Endothelial cell of umbilical vein (primary cell): Measurements from ENCODE around the gene ZSCAN12. TPM values are rescaled to one million over a fixed set of nuclear protein-coding genes. Genes with fewer than 3 reads are reported as not detected.

Experiments
- BruUV-seq: library from RNA; stranded (reverse); fragments of 400-500 nt; replicated peaks from 2 replicates; lab custom pipeline; 2021; lab: Mats Ljungman, UMichigan
- CTCF ChIA-PET: fragments of 300-600, 350-600 bp; sonication (Branson Sonifier 250); formaldehyde crosslinking; loops from one replicate; lab custom pipeline; 2021; ENCODE audit warnings: antibody characterized with exemption, inconsistent platforms; lab: Charles Lee
- POLR2A ChIA-PET: fragments of 300-600, 350-600 bp; sonication (Branson Sonifier 250); formaldehyde crosslinking; loops from one replicate; lab custom pipeline; 2021; ENCODE audit warnings: antibody characterized with exemption, inconsistent platforms; lab: Charles Lee
- DNase-seq: peaks from one replicate; pipeline ENCODE4 v3.0.0-alpha.2; 2011; ENCODE audit warnings: low read depth, low spot score
- FAIRE-seq: peaks from 2 replicates; lab custom pipeline; 2011; peaks lifted over from hg19 to GRCh38; lab: Jason Lieb, UNC
- H2AFZ ChIP-seq: 2 replicates; pipeline ENCODE4 v1.6.0; 2012; ENCODE audit warnings: low read depth, low read length, control low read depth, inconsistent platforms
- H3K27ac ChIP-seq: 2 replicates; pipeline ENCODE4 v1.5.1; 2011; ENCODE audit warnings: low read depth, mild to moderate bottlenecking, control low read depth, low read length, moderate library complexity; ENCODE audit not compliant: insufficient read depth
- H3K27me3 ChIP-seq, 2 experiments: 2 replicates each; pipeline versions ENCODE4 v1.6.0 to v1.6.1; 2011; ENCODE audit warnings: low read length in 2 of 2, mixed read lengths in 1 of 2; ENCODE audit not compliant: control insufficient read depth in 2 of 2, insufficient read depth in 2 of 2
- H3K36me3 ChIP-seq, 2 experiments: 2 replicates in 1 of 2; 3 replicates in 1 of 2; pipeline ENCODE4 v1.5.1; 2011; ENCODE audit warnings: low read length in 2 of 2, mild to moderate bottlenecking in 1 of 2, moderate library complexity in 1 of 2; ENCODE audit not compliant: control insufficient read depth in 2 of 2, insufficient read depth in 2 of 2; ENCODE audit errors: extremely low read depth in 1 of 2
- H3K4me1 ChIP-seq: 3 replicates; pipeline ENCODE4 v1.5.1; 2011; ENCODE audit warnings: mild to moderate bottlenecking, low read length; ENCODE audit not compliant: control insufficient read depth, insufficient read depth; ENCODE audit errors: extremely low read depth
- H3K4me2 ChIP-seq: 2 replicates; pipeline ENCODE4 v1.6.1; 2011; ENCODE audit warnings: low read length, control low read depth, mixed read lengths; ENCODE audit not compliant: insufficient read depth
- H3K4me3 ChIP-seq, 3 experiments: fragments of 200-600 bp in 1 of 3; sonication (generic), shearing (Covaris generic) in 1 of 3; replicated peaks in 1 of 3; 2 replicates each; pipeline ENCODE4 v1.5.1; 2011 to 2016; ENCODE audit warnings: control low read depth in 3 of 3, low read length in 3 of 3, mild to moderate bottlenecking in 2 of 3, inconsistent platforms in 1 of 3, low read depth in 1 of 3, moderate library complexity in 1 of 3; ENCODE audit not compliant: insufficient read depth in 1 of 3
- H3K79me2 ChIP-seq: 2 replicates; pipeline ENCODE4 v1.6.0; 2012; ENCODE audit warnings: low read length, inconsistent platforms; ENCODE audit not compliant: control insufficient read depth, insufficient read depth
- H3K9ac ChIP-seq: replicated peaks from 2 replicates; pipeline ENCODE3; 2011; ENCODE audit warnings: low read length, control low read depth; ENCODE audit not compliant: insufficient read depth; ENCODE audit errors: extremely low read depth
- H3K9me1 ChIP-seq: replicated peaks from 3 replicates; pipeline ENCODE4 v1.6.0; 2011; ENCODE audit warnings: mild to moderate bottlenecking, low read length; ENCODE audit not compliant: control insufficient read depth, insufficient read depth; ENCODE audit errors: extremely low read depth
- H3K9me3 ChIP-seq: replicated peaks from 2 replicates; pipeline ENCODE4 v1.5.1; 2012; ENCODE audit warnings: low read length, inconsistent platforms; ENCODE audit not compliant: control insufficient read depth, insufficient read depth
- H4K20me1 ChIP-seq: replicated peaks from 2 replicates; pipeline ENCODE3; 2011; ENCODE audit warnings: mild to moderate bottlenecking, low read length; ENCODE audit not compliant: control insufficient read depth, insufficient read depth; ENCODE audit errors: extremely low read depth
- CTCF ChIP-seq, 2 donors: IDR thresholded peaks; 1 replicate in 1 of 2; 2 replicates in 1 of 2; pipeline ENCODE4 v1.5.1; 2011; ENCODE audit warnings: low read length in 2 of 2, mild to moderate bottlenecking in 2 of 2, moderate library complexity in 2 of 2, control low read depth in 1 of 2, inconsistent platforms in 1 of 2, low read depth in 1 of 2; ENCODE audit not compliant: insufficient read depth in 1 of 2; ENCODE audit errors: extremely low read depth in 1 of 2
- EZH2 ChIP-seq: IDR thresholded peaks from 2 replicates; pipeline ENCODE4 v1.6.1; 2012; ENCODE audit warnings: borderline replicate concordance, low read depth, mild to moderate bottlenecking, moderate library complexity, low read length, inconsistent platforms; ENCODE audit not compliant: severe bottlenecking
- FOS ChIP-seq: IDR thresholded peaks from 2 replicates; pipeline ENCODE4 v1.6.1; 2011; ENCODE audit warnings: mild to moderate bottlenecking, low read length, moderate library complexity, borderline replicate concordance; ENCODE audit not compliant: insufficient read depth
- GATA2 ChIP-seq: IDR thresholded peaks from 2 replicates; pipeline ENCODE4 v1.7.0; 2011; ENCODE audit warnings: low read depth, mild to moderate bottlenecking, moderate library complexity, mixed read lengths, low read length; ENCODE audit not compliant: insufficient read length, insufficient read depth
- JUN ChIP-seq: IDR thresholded peaks from 2 replicates; pipeline ENCODE4 v1.6.1; 2011; ENCODE audit warnings: borderline replicate concordance, low read depth; ENCODE audit not compliant: insufficient read length, insufficient read depth
- MYC ChIP-seq: IDR thresholded peaks from one replicate; pipeline ENCODE4 v1.6.1; 2011; ENCODE audit warnings: mild to moderate bottlenecking, low read depth, low read length
- POLR2A ChIP-seq: IDR thresholded peaks from 2 replicates; pipeline ENCODE4 v1.6.1; 2012; ENCODE audit warnings: low read depth, mild to moderate bottlenecking, control low read depth, low read length
- POLR2AphosphoS5 ChIP-seq: IDR thresholded peaks from 2 replicates; pipeline ENCODE4 v1.6.1; 2012; ENCODE audit warnings: low read depth, mild to moderate bottlenecking, control low read depth, low read length, moderate library complexity; ENCODE audit not compliant: insufficient read depth
- dilution Hi-C: fragments of 300-500 bp; cut with MboI; formaldehyde crosslinking; loops from one replicate; pipeline ENCODE4 v1.15.0; 2019; ENCODE audit warnings: low sequenced_read_pairs; ENCODE audit not compliant: extremely low pct_ligation_motif_present
- intact Hi-C: fragments of 100-400 bp; cut with micrococcal nuclease; formaldehyde crosslinking; loops from one replicate; pipeline ENCODE4 v1.10.0; 2022
- polyA plus RNA-seq, 4 experiments: library from polyadenylated mRNA; depleted of rRNA in 3 of 4; stranded (reverse) in 3 of 4; unstranded in 1 of 4; fragments of >200 nt; gene quantifications; 2 replicates each; pipeline versions ENCODE4 v1.2.1 to v1.2.3, GENCODE V29; 2011 to 2012; ENCODE audit warnings: missing spikeins in 1 of 4
- total RNA-seq: library from RNA; stranded (reverse); gene quantifications from 2 replicates; pipeline ENCODE4 v1.2.3, GENCODE V29; 2021
- TF ChIP-seq, protein P1 (sequence below): IDR thresholded peaks from 2 replicates; pipeline ENCODE4 v1.6.1; 2011; ENCODE audit not compliant: insufficient read depth, insufficient read length

Gene ZSCAN12
- total and polyA plus RNA-seq, 2 donors (not counting 3 experiments of a cell fraction or from before 2014, with no cell fraction given) = 1.3 to 4.4 TPM

DNA sequence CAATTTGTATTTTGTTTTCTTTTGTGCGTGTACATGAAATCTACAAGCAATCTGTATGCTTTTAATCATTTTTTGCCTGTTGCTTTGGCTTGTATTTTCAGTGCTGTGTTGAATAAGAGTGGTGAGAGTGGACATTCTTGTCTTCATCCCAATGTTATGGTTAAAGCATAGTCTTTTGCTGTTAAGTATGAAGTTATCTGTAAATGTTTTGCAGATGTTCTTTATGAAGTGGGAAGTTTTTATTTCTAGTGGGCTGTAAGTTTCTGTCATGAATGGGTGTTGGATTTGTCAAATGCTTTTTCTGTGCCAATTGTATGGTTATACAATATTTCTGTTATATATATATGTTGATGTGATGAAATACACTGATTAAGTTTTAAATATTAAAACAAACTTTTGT lies 25.6 kb downstream of the ZSCAN12 start:
- no TSS peak for BruUV-seq

DNA sequence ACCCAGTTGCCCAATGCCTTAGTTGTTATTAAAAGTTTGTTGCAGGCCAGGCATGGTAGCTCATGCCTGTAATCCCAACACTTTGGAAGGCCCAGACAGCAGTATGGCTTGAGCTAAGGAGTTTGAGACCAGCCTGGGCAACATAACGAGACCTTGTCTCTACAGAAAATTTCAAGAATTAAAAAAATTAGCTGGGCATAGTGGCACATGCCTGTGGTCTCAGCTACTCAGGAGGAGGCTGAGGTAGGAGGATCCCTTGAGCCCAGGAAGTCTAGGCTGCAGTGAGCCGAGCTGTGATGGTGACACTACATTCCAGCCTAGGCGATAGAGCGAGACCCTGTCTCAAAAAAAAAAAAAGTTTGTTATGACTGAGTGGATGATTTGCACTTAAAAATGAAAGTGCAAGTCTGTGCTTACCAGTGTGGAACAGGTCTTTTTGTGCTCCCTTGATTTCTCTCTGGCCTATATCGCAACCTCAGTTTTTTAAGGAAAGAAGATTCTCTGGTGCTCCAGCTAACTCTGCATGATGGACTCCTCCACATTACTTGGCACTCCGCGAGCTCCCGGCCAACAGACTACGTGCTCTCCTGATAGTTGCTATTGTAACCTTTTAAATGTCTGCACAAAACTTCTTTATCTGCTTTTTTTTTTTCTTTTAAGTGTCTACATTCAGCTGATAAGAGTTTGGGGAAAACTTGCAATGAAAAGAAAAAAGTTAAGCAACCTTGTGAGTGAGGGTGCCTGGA lies 27.7 kb downstream of the ZSCAN12 start:
- Histone ChIP-seq H3K27me3 (no peaks in the 10 kb centered on the region), H3K4me3 (no peak overlapping the region), H3K9me3 (no peaks in the 10 kb centered on the region), H3K4me1 (no peaks in the 10 kb centered on the region), H3K36me3 (no peaks in the 10 kb centered on the region), H3K9me1 (no peaks in the 10 kb centered on the region), H3K9ac (no peak overlapping the region), H3K4me2 (no peak overlapping the region), H3K27ac (no peak overlapping the region), H4K20me1 (no peaks in the 10 kb centered on the region), H3K79me2 (no peaks in the 10 kb centered on the region), H2AFZ (no peak overlapping the region)
- CTCF ChIA-PET = interaction anchor here (0.6 to 2.3 kb wide), 4 partner anchors 11 to 1665 kb away, joined by 3 to 12 read pairs (median 4); no protein-coding TSS in a partner anchor
- DNase-seq = no peak
- intact Hi-C loops = no loop called here
- no peak for TF ChIP-seq FOS
- TF ChIP-seq CTCF (IDR thresholded peaks at IDR 0.05; ENCODE audit: extremely low read depth in 1 of 2, insufficient read depth in 1 of 2, low read depth in 1 of 2, low read length in 2 of 2) = no peak
- TF ChIP-seq POLR2AphosphoS5 = no peak
- TF ChIP-seq GATA2 = no peak
- no peak for TF ChIP-seq EZH2
- TF ChIP-seq JUN = no peak
- TF ChIP-seq, protein P1, sequence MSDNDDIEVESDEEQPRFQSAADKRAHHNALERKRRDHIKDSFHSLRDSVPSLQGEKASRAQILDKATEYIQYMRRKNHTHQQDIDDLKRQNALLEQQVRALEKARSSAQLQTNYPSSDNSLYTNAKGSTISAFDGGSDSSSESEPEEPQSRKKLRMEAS = no peak
- no peak for TF ChIP-seq POLR2A
- no peak for TF ChIP-seq MYC
- POLR2A ChIA-PET = no interaction called here
- BruUV-seq = no TSS peak
- dilution Hi-C loops = no loop called here
- FAIRE-seq = no peak

More for the DNA sequence above, 25.6 kb downstream of the ZSCAN12 start:
- Histone ChIP-seq H3K27me3 (no peaks in the 10 kb centered on the region), H3K79me2 (no peaks in the 10 kb centered on the region), H3K27ac (no peak overlapping the region), H3K9me1 (no peaks in the 10 kb centered on the region), H3K4me2 (no peak overlapping the region), H3K9ac (no peak overlapping the region), H3K4me1 (no peaks in the 10 kb centered on the region), H2AFZ (no peak overlapping the region), H3K36me3 (no peaks in the 10 kb centered on the region), H3K9me3 (no peaks in the 10 kb centered on the region), H3K4me3 (no peak overlapping the region), H4K20me1 (no peaks in the 10 kb centered on the region)
- CTCF ChIA-PET = interaction anchor here (1.2 kb wide), 1 partner anchor 11 kb away, joined by 3 read pairs; no protein-coding TSS in a partner anchor
- DNase-seq (no peak), FAIRE-seq (no peak)
- intact Hi-C loops = no loop called here
- POLR2A ChIA-PET = no interaction called here
- no peak for TF ChIP-seq POLR2AphosphoS5
- dilution Hi-C loops = no loop called here
